ENCODE results near the gene TSHB. TPM values are rescaled to one million over a fixed set of nuclear protein-coding genes. Genes with fewer than 3 reads are reported as not detected.

The TSHB gene
- not detected for total RNA-seq (2013)
- not detected for polyA plus RNA-seq
- not detected in 2 replicates for polyA minus RNA-seq
- 0 to 0.58 (median 0) reads per million in 11 experiments for total RNA-seq

- Mint-ChIP-seq H3K27me3 (ENCODE audit: low read depth in 3 of 3) (peaks cover 0 to 2% (median 0%) of the 10 kb centered on the region in 3 donors), H3K36me3 (no peaks in the 10 kb centered on the region), H3K27ac (no peak within 1 kb of the TSS), H3K9me3 (peaks cover 0 to 2% (median 0%) of the 10 kb centered on the region in 7 donors), H3K4me1 (no peaks in the 10 kb centered on the region), H3K4me3 (no peak within 1 kb of the TSS)
- H3K27ac ChIP-seq (ENCODE audit: low read depth in 1 of 2, low read length in 2 of 2) = no peak within 1 kb of the TSS
- no peak within 1 kb of the TSS for H3K4me3 ChIP-seq (replicated peaks in 1 of 3; ENCODE audit: low read depth in 2 of 3, low read length in 3 of 3)
- H2AFZ ChIP-seq (ENCODE audit: insufficient read depth, low read depth, low read length, poor library complexity, severe bottlenecking) = no peak within 1 kb of the TSS
- H4K20me1 ChIP-seq (ENCODE audit: insufficient read depth, low read length) = no peaks in the 10 kb centered on the region
- H3K36me3 ChIP-seq (replicated peaks in 1 of 2; ENCODE audit: control insufficient read depth in 1 of 2, insufficient read depth in 2 of 2, low read length in 2 of 2) = no peaks in the 10 kb centered on the region
- intact Hi-C loops (cut with micrococcal nuclease) = no loop called here
- H3K27me3 ChIP-seq (ENCODE audit: control insufficient read depth in 2 of 2, insufficient read depth in 2 of 2, low read length in 2 of 2) = no peaks in the 10 kb centered on the region
- H3K9me3 ChIP-seq (replicated peaks in 1 of 2; ENCODE audit: control insufficient read depth in 1 of 2, insufficient read depth in 1 of 2, low read length in 2 of 2) = no peaks in the 10 kb centered on the region
- no peak within 1 kb of the TSS for H3K9ac ChIP-seq (ENCODE audit: insufficient read depth, low read length, poor library complexity, severe bottlenecking)
- TF ChIP-seq CTCF (IDR thresholded peaks at IDR 0.05) = no peak
- no peak within 1 kb of the TSS for H3K4me2 ChIP-seq (replicated peaks; ENCODE audit: extremely low read depth, low read length, poor library complexity, severe bottlenecking)
- no peaks in the 10 kb centered on the region for H3K4me1 ChIP-seq (ENCODE audit: control insufficient read depth in 1 of 2, insufficient read depth in 2 of 2, low read length in 2 of 2)
- no peaks in the 10 kb centered on the region for H3K79me2 ChIP-seq (ENCODE audit: insufficient read depth, low read length)
- DNase-seq = no peak
Measured at GRCh38 chr1:115029526-115029925, at the start of gene TSHB. TSS of gene TSHB (plus strand) at chr1:115029826. CDS start at chr1:115033363, 3,537 bp downstream.

- intact Hi-C loops (cut with micrococcal nuclease) = loop anchor here in 1 of 2 donors (10.0 kb wide), 1 partner anchor 73 kb away; no protein-coding TSS in a partner anchor
Measured at GRCh38 chr1:114982251-114982650, 47.4 kb upstream of the TSHB start.

More at GRCh38 chr1:114982251-114982650, 47.4 kb upstream of the TSHB start:
- Mint-ChIP-seq H3K9me3 (peaks cover 9 to 17% (median 14%) of the 10 kb centered on the region in 7 donors), H3K27me3 (ENCODE audit: low read depth in 3 of 3) (peaks cover 2 to 6% (median 4%) of the 10 kb centered on the region in 3 donors), H3K4me1 (peaks cover 2% of the 10 kb centered on the region), H3K36me3 (no peaks in the 10 kb centered on the region), H3K27ac (no peak overlapping the region), H3K4me3 (no peak overlapping the region)
- Histone ChIP-seq H3K27ac (ENCODE audit: low read depth in 1 of 2, low read length in 2 of 2) (no peak overlapping the region), H4K20me1 (ENCODE audit: insufficient read depth, low read length) (no peaks in the 10 kb centered on the region), H3K4me1 (ENCODE audit: control insufficient read depth in 1 of 2, insufficient read depth in 2 of 2, low read length in 2 of 2) (no peaks in the 10 kb centered on the region), H3K9me3 (replicated peaks in 1 of 2; ENCODE audit: control insufficient read depth in 1 of 2, insufficient read depth in 1 of 2, low read length in 2 of 2) (peaks cover 8 to 19% of the 10 kb centered on the region in 2 donors), H2AFZ (ENCODE audit: insufficient read depth, low read depth, low read length, poor library complexity, severe bottlenecking) (no peak overlapping the region), H3K4me3 (replicated peaks in 1 of 3; ENCODE audit: low read depth in 2 of 3, low read length in 3 of 3) (no peak overlapping the region), H3K27me3 (ENCODE audit: control insufficient read depth in 2 of 2, insufficient read depth in 2 of 2, low read length in 2 of 2) (no peaks in the 10 kb centered on the region), H3K79me2 (ENCODE audit: insufficient read depth, low read length) (no peaks in the 10 kb centered on the region), H3K4me2 (replicated peaks; ENCODE audit: extremely low read depth, low read length, poor library complexity, severe bottlenecking) (no peak overlapping the region), H3K9ac (ENCODE audit: insufficient read depth, low read length, poor library complexity, severe bottlenecking) (no peak overlapping the region), H3K36me3 (replicated peaks in 1 of 2; ENCODE audit: control insufficient read depth in 1 of 2, insufficient read depth in 2 of 2, low read length in 2 of 2) (no peaks in the 10 kb centered on the region)
- no peak for DNase-seq
- WGBS (ENCODE audit: insufficient coverage) = no CpG with 5 or more reads among the region's 1 CpG
- no peak for TF ChIP-seq CTCF (IDR thresholded peaks at IDR 0.05)
